MG63 (cell line): Measurements from ENCODE around the gene CCDC154. TPM values are rescaled to one million over a fixed set of nuclear protein-coding genes. Genes with fewer than 3 reads are reported as not detected.
"Not testable (repeated sequence)": the region's sequence is repeated elsewhere in the genome, so short reads cannot be mapped to it uniquely, and the experiment has no call there.

Experiments used
- DNase-seq: peaks from one replicate; pipeline ENCODE4 v3.0.0-alpha.2; 2020
- H3K27me3 ChIP-seq: fragments of 250-450 bp; sonication (Bioruptor Pico); 2 replicates; pipeline ENCODE4 v1.5.1; 2020; ENCODE audit warnings: mild to moderate bottlenecking, moderate library complexity
- H3K36me3 ChIP-seq: fragments of 250-450 bp; sonication (Bioruptor Pico); 2 replicates; pipeline ENCODE4 v1.5.1; 2020; ENCODE audit warnings: mild to moderate bottlenecking, moderate library complexity
- H3K4me3 ChIP-seq: fragments of 250-450 bp; sonication (Bioruptor Pico); 2 replicates; pipeline ENCODE4 v1.5.1; 2020; ENCODE audit warnings: mild to moderate bottlenecking, moderate library complexity
- H3K9me3 ChIP-seq: fragments of 250-450 bp; sonication (Bioruptor Pico); 2 replicates; pipeline ENCODE4 v1.5.1; 2020; ENCODE audit warnings: mild to moderate bottlenecking, moderate library complexity
- total RNA-seq: library from RNA; depleted of rRNA; stranded (reverse); fragments of >200 nt; shearing (Covaris generic); gene quantifications from 2 replicates; pipeline ENCODE4 v1.2.3, GENCODE V29; 2014; ENCODE audit warnings: low replicate concordance

The CCDC154 gene
- total RNA-seq, 1 experiment from 2014 or later: 5.6 TPM

DNA sequence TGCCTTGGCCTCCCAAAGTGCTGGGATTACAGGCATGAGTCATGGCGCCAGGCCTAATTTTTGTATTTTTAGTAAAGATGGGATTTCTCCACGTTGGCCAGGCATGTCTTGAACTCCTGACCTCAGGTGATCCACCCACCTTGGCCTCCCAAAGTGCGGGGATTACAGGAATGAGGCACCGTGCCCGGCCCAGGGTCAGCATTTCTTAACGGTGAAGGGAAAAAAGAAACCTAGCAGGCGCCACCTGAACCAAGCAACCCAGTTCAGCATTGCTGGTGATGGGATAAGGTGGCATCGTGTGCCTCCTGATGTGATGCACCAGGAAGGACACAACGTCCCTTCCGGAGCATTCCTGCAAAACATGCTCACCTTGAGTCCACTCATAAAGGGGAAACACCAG lies 32.7 kb upstream of the CCDC154 start:
- peaks cover 7% of the 10 kb centered on the region; the same call in 1 of the 2 replicates for H3K36me3 ChIP-seq
- no peak overlapping the region for H3K4me3 ChIP-seq
- no peak for DNase-seq
- H3K27me3 ChIP-seq: 0 out of 2 replicates have a peak, but pooled peaks cover 3% of the 10 kb centered on the region
- H3K9me3 ChIP-seq: no peaks in the 10 kb centered on the region

DNA sequence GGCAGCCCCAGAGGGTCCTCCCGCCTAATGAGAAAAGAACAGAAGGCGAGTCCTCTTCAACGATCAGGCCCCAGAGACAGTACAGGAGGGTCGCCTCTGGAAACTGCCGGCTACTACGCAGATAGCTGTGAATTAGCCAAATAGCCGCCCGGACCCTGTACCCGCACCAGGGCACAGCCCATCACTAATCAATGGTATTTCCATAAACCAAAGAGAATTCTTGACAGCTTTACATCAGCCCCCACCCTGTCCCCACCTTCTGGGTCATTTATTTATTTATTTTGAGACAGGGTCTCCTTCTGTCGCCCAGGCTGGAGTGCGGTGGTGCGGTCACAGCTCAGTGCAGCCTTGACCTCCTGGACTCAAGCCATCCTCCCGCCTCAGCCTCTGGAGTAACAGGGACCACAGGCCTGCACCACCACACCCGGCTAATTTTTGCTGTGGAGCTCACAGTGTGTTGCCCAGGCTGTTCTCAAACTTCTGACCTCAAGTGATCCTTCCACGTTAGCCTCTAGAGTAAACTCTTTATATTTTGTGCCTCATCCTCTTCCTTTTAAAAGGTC lies 31.3 kb upstream of the CCDC154 start:
- peak; percentile 30 for DNase-seq
- H3K9me3 ChIP-seq: no peaks in the 10 kb centered on the region
- H3K27me3 ChIP-seq: no peaks in the 10 kb centered on the region
- peak overlapping the region; percentile 96 for H3K4me3 ChIP-seq
- H3K36me3 ChIP-seq: peaks cover 7% of the 10 kb centered on the region; the same call in 1 of the 2 replicates

DNA sequence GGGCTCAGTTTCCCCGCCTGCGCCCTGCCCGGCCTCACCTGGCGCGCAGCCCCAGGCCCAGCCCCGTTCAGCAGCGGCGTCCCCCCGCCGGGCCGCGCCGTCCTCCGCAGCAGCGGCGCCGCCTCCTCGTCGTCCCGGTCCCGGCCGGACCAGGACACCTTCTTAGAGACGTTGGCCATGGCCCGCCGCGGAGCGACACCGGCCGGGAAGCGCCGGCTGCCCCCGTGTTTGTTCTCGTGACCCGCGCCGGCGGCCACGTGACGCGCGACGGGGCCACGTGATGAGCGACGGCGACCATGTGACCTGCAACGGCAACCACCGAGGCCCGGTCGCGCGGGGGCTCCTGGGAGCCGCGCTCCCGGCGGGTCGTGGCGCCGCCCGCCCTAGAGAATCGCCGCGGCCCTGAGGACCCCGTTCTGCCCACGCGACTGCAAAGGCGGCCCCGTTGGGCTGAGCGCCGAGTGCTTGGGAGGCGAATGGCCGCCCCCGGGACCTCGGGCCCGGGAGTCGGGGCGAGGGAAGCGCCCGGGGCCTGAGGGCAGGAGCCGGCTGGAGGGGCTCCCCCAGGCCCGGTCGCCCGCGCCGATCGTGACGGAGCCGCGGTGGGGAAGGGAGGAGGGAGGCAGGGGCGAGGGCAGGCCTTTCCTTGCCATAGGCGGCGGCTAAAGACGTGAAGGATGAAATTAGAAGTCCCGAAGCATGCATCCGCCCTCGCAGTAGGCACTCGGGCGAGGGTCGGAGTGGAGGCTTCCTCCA lies 30.6 kb upstream of the CCDC154 start, which contains the start of gene CLCN7:
CLCN7 (minus strand) TSS at position 233 of the 756 bp plus-strand sequence; CDS start at position 179, 54 bp downstream.
- no peaks in the 10 kb centered on the region for H3K9me3 ChIP-seq
- peak; percentile 94 for DNase-seq
- peaks cover 7% of the 10 kb centered on the region; the same call in 1 of the 2 replicates for H3K36me3 ChIP-seq
- H3K27me3 ChIP-seq: no peaks in the 10 kb centered on the region
- H3K4me3 ChIP-seq: peak within 1 kb of the TSS; percentile 96

DNA sequence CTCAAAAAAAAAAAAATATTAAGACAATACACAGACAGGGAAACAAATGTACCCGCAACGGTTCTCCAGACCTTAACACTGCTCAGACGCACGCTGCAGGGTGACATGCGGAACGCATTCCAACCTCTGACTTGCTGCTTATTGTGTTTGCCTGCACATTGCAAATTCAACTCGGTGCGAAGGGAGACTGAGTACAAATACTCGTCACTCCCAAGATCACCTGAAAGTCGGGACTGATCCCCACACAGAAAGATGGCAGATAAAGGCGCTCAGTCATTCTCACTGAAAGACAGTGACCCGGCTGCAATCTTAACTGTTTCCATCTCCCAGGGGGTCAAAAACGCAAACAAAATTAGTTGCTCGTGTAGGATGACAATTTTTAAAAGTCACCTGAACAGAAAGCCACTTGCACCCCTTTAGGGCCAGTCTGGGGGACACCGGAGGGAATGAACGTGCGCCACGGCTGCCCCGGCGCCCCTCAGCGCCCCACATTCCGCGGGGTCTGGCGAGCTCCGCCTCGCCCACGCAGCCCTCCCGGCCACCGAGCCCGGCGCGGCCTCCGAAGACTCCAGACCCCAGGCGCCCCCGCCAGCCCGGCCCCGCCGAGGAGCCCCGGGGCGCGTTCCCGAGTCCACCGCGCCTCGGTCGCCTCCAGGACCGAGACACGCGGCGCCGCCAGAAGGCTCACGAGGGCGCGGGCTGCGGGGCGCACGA lies 29.9 kb upstream of the CCDC154 start:
- no peak for DNase-seq
- Histone ChIP-seq H3K27me3 (no peaks in the 10 kb centered on the region), H3K9me3 (no peaks in the 10 kb centered on the region), H3K36me3 (peaks cover 7% of the 10 kb centered on the region; the same call in 1 of the 2 replicates), H3K4me3 (peak overlapping the region; percentile 96)

DNA sequence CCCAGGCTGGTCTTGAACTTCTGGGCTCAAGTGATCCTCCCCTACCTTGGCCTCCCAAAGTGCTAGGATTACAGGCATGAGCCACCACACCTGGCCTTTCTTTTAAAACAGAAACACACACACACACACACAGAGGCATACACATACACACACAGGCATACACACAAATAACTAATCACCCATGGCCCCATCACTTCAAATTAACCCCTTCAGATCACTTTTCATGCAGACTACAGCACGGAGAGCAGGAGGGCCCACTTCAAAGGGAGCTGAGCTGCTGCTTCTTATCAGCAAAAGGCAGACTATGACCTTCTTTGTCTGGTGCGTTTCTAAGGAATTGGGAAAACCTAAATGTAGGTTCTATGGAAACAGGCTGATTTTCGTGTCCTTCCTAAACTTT lies 28.6 kb upstream of the CCDC154 start:
- no peak overlapping the region for H3K4me3 ChIP-seq

DNA sequence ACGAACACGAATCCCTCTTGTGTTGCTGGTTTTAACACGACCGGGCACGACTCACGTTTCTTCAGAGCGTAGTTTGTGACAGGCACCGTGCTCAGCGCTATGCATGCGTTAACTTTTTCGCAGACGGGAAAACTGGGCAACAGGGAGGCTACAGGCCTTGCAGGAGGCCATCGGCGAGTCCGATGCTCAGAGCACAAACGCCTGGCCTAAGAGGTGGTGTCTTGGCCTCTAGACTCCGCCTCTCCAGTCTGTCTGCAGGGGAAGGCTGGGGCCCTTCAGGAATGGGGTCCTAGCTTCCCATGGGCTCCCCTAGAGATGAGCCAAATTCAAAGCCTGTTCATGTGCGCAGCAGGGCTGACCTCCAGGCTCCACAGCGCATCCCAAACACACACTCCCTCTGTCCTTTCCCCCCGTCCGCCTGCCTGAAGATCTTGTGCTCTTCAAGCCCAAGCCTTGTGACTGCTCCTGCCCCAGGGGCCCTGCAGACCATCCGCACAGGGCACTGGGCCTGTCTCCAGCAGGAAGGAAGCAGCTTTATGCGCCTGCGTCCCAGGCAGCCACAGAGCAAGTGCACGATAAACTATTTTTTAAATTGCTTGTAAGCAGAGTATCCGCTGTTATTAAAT lies 27.3 kb upstream of the CCDC154 start:
- Histone ChIP-seq H3K36me3 (peaks cover 7% of the 10 kb centered on the region; the same call in 1 of the 2 replicates), H3K4me3 (no peak overlapping the region), H3K27me3 (no peaks in the 10 kb centered on the region), H3K9me3 (no peaks in the 10 kb centered on the region)
- no peak for DNase-seq

More for the DNA sequence above, 28.6 kb upstream of the CCDC154 start:
- Histone ChIP-seq H3K36me3 (peaks cover 7% of the 10 kb centered on the region; the same call in 1 of the 2 replicates), H3K27me3 (no peaks in the 10 kb centered on the region), H3K9me3 (no peaks in the 10 kb centered on the region)
- DNase-seq: no peak

DNA sequence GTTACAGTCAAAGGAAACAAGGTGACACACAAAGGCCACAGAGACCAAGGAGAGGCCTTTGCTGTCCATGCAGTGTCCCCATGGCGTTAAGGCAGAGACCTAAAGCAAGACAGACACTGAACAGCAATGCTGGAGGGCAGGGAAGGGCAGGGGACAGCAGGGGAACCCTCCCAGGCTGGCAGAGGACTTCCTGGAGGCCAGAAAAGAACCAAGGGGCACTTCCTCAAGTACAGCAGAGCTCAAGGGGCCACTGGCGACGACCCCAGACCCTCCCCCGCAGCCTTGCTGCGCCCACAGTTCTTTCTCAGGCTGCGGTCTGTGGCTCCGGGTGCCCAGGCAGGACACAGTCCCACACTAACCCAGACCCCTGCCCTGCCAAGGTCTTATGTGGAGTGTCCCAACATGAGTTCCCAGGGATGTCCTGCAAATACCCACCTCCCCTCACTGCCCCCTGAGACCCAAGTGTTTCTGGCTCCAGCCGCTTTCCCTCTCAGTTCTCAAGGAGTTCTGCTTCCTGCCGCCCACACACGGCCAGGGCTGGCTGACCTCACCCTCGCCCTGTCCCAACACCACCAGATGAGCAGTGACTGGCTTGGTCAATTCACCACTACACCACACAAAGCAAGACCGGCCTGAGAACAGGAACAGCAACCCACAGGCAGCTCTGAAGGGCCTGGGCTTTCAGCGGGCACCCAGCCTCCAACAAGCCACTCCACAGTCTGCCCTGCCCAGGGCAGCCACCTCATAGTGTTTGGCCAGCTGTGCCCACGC lies 26.3 kb upstream of the CCDC154 start:
- peaks cover 4% of the 10 kb centered on the region; the same call in 1 of the 2 replicates for H3K36me3 ChIP-seq
- peak; percentile 70 for DNase-seq
- no peaks in the 10 kb centered on the region for H3K27me3 ChIP-seq
- no peaks in the 10 kb centered on the region for H3K9me3 ChIP-seq
- H3K4me3 ChIP-seq: no peak overlapping the region

DNA sequence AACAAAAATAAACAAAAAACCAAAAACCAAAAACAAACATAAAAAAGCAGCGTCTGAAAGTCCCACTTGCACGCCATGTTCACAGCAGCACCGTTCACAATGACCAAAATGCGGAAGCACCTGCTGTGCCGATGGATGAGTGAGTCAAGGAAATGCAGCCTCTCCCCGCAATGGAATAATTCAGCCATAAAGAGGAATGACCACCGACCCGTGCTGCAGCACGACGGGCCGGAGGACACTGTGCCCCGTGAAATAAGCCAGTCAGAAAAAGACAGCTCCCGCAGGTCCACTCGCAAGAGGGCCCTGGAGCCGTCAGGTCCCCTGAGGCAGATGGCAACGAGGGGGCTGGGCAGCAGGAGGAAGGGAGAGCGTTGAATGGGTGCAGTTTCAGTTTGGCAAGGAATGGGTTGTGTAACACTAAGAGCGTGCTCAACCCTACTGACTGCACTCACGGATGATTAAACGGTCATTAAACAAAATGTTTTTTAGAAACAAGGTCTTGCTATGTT lies 25.4 kb upstream of the CCDC154 start:
- DNase-seq: no peak
- Histone ChIP-seq H3K9me3 (no peaks in the 10 kb centered on the region), H3K36me3 (no peaks in the 10 kb centered on the region), H3K4me3 (no peak overlapping the region), H3K27me3 (no peaks in the 10 kb centered on the region)

DNA sequence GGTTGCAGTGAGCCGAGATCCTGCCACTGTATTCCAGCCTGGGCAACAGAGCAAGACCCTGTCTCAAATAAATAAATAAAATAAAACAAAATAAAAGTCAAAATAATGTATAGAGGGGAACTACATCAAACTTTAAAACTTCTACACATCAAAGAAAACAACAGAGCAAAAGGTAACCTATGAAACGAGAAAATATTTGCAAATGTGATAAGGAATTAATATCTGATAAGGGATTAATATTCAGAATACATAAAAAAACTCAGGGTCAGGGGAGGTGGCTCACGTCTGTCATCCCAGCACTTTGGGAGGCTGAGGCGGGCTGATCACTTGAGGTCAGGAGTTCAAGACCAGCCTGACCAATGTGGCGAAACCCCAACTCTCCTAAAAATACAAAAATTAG lies 24.8 kb upstream of the CCDC154 start:
- H3K4me3 ChIP-seq, H3K36me3 ChIP-seq, H3K27me3 ChIP-seq, H3K9me3 ChIP-seq, DNase-seq: not testable (repeated sequence)

DNA sequence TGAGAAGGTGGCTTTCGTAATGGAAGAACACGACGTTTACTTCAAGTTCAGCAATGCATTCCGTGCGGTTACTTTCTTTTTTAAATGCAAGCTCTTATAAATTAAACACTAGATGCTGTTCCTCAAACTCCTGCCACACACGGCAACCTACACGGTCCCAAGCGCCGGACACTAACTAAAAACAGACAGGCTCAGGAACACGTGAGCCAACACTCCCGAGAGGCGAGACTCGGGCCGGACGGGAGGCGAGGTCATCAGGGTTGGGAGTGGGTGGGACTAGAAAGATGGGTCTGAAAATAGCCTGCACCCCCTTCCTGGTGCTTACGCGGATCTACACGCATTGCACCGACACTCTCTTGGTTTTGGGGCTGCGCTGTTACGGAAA lies 24.1 kb upstream of the CCDC154 start:
- Histone ChIP-seq H3K36me3 (no peaks in the 10 kb centered on the region), H3K27me3 (no peaks in the 10 kb centered on the region), H3K9me3 (no peaks in the 10 kb centered on the region), H3K4me3 (no peak overlapping the region)
- no peak for DNase-seq

DNA sequence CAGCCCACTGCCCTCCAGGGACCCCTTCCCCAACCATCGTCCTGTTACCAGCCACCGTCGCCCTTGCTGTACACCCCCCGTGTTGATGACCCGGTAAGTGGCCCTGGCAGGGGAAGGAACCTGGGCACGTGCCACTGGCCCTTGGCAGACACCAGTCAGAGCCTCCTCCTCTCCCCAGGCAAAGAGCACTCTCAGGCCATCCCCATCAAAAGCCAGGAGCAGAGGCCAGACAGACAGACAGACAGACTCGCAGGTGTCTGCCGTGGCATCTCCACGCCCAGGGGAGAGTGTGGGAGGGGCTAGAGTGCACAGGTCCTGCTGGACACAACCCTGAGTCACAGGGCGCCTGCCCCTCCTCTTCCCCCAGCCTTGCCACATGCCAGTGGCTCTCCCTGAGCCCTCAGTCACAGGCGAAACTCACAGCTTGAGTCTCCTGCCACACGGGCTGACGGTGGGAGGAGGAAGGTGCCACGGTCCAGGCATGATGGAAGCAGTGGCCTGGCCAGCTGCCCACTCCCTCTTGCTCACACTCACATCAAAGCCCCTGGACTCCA lies 22.7 kb upstream of the CCDC154 start:
- Histone ChIP-seq H3K9me3 (no peaks in the 10 kb centered on the region), H3K36me3 (peaks cover 7% of the 10 kb centered on the region; the same call in 1 of the 2 replicates), H3K27me3 (no peaks in the 10 kb centered on the region), H3K4me3 (no peak overlapping the region)
- DNase-seq: no peak

DNA sequence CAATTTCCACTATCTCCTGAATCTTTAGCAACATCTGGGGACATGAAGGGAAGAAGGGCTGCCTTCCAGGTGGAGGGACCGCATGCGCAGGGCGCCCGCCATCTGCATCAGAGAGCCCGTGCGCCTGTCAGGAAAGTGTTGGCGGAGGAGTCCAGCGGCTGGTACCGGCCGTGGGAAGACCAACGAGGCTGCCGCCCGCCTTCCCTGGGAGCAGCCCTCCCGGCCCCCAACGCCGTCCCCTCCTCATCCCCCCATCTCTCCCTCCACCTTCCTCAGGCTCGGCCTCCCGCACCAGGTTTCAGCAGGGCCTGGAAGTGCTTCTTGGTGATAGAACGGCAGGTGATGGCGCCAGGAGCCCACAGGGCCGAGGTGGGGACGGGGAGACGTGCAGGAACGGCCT lies 21.7 kb upstream of the CCDC154 start:
- no peak for DNase-seq
- no peaks in the 10 kb centered on the region for H3K27me3 ChIP-seq
- H3K4me3 ChIP-seq: no peak overlapping the region
- no peaks in the 10 kb centered on the region for H3K9me3 ChIP-seq
- peaks cover 7% of the 10 kb centered on the region; the same call in 1 of the 2 replicates for H3K36me3 ChIP-seq

DNA sequence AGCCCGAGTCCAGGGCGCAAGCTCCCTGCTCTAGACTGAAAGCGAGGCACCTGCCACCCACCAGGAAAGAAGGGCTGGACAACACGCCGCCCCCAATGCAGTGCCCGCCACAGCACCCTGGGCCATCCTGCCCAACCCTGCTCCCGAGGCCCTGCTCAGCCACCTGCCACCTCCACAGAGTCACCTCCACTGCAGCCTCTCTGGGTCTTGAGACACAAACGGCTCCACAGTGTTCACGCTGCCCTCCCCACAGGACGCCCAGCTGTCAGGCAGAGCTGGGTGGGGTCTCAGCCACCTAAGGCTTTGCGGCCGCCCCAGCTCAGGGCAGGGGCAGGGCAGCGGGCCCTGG lies 21.2 kb upstream of the CCDC154 start:
- Histone ChIP-seq H3K4me3 (no peak overlapping the region), H3K9me3 (no peaks in the 10 kb centered on the region), H3K36me3 (peaks cover 7% of the 10 kb centered on the region; the same call in 1 of the 2 replicates), H3K27me3 (no peaks in the 10 kb centered on the region)
- no peak for DNase-seq

DNA sequence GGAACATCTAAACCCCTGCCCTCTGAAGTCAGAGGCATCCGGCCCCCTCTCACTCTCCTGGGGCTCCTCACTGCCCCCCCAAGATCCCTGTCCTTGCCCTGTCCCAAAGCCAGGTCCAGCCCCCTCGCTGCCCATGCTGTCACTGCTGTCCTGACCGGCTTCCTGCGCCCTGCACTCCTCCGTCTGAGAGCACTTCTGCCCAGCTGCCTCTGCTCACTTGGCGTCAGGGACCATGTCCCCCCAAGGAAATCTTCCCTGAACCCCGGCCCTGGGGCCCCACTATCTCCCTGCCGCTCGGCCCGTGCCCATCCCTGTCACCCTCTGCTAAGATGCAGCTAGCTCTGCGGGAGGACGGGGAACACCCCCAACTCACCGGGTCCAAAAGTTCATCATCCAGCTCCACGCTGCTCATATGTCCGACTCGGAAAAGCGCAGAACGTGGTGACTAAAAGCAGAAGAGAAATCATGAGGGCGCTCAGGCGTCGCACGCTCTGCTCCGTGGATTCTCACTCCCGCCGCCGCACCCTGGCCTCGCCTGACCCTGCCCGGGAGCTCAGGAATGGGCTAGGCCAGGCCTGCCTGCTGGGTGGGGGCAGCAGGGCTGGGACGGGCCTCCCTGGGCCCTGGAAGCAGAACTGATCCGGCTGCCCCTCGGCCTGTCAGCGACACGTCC lies 20.7 kb upstream of the CCDC154 start:
- Histone ChIP-seq H3K4me3 (no peak overlapping the region), H3K27me3 (no peaks in the 10 kb centered on the region), H3K9me3 (no peaks in the 10 kb centered on the region), H3K36me3 (peaks cover 7% of the 10 kb centered on the region; the same call in 1 of the 2 replicates)
- no peak for DNase-seq

DNA sequence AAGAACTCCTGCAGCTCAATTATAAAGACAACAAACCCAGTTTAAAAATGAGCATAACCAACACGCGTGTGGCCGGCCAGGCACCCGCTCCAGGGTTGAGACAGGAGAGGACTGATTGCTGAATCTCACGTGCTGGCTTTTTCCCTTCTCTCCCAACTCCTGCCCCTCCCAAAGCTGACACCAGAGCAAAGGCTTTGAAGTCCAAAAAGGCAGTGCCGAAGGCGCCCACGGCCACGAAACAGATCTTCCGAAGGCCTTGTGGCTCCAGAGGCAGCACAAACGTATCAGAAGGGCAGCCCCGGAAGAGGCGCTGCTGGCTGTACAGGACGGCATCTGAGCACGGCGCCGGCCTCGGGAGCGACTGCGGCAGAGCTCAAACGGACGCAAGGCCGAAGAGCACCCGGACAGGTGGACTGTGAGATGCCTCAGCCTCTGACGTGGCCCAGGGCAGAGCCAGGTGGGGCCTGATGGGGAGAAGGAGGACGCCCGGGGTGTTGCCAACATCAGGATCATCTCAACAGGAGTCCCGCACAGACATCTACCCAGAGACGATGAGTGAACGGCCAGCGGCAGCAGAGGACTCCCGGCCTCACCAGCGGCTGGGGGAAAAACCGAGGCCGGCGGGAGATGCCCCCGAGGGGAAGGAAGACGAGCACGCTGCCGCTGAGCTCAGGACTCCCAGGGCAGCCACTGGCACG lies 20.0 kb upstream of the CCDC154 start:
- Histone ChIP-seq H3K9me3 (no peaks in the 10 kb centered on the region), H3K4me3 (no peak overlapping the region), H3K36me3 (peaks cover 7% of the 10 kb centered on the region; the same call in 1 of the 2 replicates), H3K27me3 (no peaks in the 10 kb centered on the region)
- no peak for DNase-seq
